GM18861 (cell line): ENCODE measurements around the gene B4GALT2.

ENCODE experiments used
- ATAC-seq: cut with Tn5 transposase; IDR thresholded peaks from one replicate; pipeline ENCODE4 v1.9.1; 2021; ENCODE audit not compliant: unreplicated experiment

B4GALT2 gene

DNA sequence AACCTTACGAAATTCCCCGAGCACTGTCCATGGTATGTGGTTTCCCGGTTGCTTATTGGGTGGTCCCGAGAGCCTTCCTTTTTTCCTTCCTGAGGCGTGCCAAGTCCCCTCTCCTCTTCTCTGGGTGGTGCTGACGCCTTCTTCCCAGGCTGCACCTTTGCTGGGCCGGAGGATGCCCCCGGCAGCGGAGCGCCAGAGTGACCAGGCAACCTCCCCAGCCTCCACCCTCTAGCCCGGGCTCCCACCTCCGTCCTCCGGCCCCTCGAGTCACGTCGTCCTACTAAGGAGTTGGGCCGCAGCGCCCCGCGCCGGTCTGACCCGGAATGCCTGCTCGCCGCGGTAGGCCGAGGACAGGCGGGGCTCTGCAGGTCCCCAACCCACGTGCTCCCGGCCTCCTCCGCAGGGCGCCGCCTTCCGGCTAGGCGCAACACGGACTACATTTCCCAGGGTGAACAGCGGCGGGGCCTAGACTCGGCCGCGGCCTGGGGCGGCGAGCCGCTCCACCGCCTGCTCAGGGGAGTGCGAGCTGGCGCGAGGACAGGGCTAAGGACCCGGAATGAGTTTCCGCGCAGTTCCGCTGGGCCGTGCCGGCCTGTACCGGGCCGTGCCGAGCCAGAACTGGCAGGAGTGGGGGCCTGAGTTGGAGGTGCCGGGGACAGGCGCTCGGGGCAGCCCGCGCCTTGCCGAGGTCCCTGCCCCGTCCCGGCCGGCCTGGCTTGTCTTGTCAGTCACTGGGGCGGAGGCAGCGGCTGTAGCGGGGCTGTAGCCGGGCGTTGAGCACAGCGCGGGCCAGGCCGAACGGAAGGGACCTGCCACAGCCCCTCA is 32.6 kb upstream of the B4GALT2 start, which contains the start of gene IPO13:
Gene IPO13 (plus strand): TSS at position 715 of the 825 bp plus-strand sequence. CDS start 651 bp downstream, outside the sequence.
- ATAC-seq, result peak; percentile 94

DNA sequence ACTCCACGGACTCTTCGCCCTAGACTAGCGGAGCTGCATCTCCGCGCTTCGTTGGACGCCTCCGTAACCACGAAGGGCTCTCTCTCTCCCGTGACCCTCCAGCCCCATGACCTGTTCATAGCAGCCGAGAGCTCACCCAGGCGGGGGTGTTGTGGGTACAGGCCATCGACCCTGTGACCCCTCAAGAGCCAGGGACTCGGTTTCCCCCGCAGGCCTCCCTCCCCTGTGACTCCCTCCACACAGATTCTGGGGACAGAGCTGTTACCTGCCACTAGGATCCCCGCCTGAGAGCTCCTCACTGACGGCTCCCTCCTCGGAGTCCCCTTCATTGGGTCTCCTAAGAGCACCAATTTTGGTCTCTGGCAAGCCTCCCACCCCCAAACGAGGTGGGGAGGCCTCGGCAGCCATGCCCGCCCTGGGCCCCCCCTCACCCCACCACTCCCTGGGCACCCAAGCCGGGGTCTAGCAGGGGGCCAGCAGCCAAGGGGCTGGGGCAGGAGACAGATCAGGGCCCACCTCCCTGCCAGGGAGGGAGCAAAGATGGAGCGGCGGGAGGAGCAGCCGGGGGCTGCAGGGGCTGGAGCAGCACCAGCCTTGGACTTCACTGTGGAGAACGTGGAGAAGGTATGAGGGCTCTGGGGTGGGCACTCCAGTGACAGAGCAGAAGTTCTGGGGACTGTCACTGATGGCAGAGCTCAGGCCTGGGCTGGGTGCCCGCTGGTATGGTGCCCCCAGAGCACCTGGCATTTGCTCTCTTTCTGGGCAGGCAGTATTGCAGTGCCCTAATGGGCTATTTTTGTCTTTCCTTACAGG is 31.7 kb upstream of the B4GALT2 start:
- no peak for ATAC-seq

DNA sequence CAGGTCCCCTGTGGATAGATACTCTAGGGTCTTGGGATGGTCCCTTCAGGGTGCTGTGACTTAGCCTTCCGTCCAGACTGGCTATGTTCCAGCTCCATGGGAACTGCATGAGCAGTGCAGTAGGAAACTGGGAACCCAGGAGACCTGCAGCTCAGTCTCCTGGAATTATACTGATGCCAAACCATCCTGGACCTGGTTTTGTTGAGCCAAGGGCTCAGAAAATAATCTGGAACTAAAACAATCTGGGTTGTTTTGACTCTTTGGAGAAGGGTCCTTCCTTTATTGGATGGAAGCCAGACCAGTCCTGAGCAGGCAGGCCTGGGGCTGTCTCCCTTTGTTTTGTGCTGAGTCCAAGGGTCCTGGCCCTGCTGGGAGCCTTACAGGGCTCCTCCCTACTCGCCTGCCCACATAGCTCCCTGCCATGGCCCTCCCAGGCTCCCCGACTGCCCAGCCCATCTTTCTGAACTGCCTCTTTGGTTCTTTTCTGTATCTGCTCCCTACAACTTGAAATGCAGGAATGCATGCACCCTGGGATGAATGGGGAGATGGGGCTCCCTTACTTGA is 31.1 kb upstream of the B4GALT2 start:
- ATAC-seq, result no peak

DNA sequence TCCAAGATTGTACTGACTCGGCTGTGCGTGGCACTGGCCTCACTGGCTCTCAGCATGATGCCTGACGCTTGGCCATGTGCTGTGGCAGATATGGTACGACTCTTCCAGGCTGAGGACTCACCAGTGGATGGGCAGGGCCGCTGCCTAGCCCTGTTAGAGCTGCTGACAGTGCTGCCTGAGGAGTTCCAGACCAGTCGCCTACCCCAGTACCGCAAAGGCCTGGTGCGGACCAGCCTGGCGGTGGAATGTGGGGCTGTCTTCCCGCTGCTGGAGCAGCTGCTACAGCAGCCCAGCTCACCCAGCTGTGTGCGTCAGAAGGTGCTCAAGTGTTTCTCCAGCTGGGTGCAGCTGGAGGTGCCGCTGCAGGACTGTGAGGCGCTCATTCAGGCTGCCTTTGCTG is 29.3 kb upstream of the B4GALT2 start:
- no peak for ATAC-seq

DNA sequence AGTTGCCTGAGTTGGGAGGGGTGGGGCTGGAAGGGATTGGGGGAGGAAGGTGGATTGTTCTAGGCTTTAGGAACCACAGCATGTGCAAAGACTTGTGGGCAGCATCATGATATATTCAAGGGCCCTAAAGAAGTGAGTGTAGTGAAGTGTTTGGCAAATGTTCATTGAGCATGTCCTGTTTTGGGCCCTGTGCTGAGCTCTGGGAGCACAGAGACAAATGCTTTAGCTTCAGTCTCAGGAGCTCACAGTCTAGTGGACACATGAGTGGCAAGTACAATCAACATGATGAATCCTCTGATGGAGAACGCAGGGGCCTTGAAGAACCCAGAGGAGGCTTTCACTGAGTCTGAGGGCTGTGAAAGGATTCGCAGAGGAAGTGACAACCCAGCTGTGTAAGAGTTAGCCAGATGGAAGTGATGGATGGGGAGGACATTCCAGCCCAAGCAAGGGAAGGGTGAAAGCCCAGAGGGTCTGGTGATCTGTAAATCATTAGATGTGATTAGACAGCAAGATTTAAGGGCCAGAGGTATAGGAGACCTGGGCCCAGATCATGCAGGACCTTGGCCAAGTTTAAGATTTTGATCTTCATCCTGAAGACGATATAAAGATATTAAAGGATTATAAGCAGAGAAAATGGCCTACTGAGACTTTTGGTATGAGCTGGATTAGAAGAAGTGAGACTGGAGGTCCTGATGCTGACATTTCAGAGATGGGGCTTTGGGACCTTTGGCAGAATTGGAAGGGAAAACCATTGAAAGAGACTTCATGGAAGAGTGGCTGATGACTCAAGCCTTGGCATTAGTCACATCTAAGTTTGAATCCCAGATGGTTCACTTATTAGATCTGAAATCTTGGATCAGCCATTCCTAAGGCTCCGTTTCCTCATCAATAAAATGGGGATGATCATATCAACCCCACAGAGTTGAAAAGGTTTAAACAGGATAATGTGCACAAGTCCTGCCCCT is 27.7 kb upstream of the B4GALT2 start:
- ATAC-seq, result no peak

DNA sequence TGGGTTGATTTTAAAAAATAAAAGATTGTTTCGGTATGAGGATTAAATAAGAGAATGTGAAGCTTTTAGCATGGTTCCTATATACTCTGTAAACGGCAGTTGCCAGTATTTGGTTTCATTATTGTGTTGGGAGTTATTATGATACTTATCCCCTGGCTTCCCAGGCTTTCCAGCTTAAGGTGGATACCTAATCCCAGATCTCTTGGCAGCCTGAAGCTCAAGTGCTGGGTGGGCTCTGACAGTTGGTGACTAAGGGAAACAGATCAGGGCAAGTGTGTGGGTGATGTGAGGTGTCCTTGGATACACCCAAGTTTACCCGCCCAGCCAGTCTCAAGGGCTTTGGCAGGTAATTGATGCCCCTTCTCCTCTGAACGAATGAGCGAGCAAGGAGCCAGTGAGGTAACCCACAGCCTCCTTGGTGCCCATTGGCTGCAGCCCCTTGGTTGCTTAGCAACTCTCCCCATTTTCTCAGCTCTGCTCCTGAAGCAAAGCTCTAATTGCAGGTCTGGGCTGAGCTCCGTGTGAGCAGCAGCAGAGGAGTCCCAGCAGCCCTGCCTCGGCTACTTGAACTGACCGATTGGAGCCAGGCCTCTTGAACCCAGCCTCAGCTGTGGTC is 26.2 kb upstream of the B4GALT2 start:
- ATAC-seq, result no peak

DNA sequence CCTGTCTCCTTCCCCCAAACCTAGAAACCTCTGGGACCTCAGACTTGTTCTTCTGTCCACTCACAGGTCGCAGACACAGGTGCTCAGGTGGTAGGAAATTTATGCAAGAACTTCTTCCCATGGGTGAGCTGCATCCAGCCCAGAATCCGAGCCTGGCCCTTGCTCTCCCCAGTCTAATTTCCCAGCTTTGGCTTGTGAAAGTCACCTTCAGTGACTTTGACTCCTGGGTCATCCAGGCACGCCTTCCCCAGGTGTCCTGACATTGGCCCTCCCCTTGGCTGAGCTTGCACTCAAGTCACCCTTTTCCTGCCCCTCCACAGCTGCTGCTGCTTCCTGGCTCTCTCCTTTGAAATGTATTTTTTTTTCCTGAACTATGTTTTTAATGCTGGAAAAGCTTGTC is 25.6 kb upstream of the B4GALT2 start:
- ATAC-seq, result no peak

DNA sequence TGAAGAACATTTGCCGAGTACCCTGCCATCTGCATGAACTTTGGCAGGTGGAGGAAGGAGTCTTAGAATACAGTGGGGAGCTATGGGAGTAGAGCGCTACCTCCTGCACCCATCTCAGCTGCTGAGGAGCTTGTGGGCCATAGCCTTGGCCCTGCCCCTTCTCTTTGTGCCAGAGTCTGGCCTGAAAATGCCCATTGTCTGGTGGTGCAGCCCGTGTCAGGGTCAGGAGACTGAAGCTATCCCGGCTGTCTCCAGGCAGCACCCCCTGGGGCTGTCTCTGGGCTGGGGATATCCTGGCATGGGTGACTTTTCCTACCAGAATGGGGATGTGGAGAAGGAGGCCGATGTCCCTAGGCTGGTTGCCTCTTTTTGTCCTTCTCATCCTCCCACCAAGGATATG is 25.0 kb upstream of the B4GALT2 start:
- no peak for ATAC-seq

GRCh38 chr1:43956234-43956633 is 22.8 kb upstream of the B4GALT2 start:
- ATAC-seq, result no peak

GRCh38 chr1:43957407-43958040 is 21.5 kb upstream of the B4GALT2 start:
- no peak for ATAC-seq

- ATAC-seq, result no peak
These were observed 20.4 kb upstream of the B4GALT2 start for GRCh38 chr1:43958351-43959255.

DNA sequence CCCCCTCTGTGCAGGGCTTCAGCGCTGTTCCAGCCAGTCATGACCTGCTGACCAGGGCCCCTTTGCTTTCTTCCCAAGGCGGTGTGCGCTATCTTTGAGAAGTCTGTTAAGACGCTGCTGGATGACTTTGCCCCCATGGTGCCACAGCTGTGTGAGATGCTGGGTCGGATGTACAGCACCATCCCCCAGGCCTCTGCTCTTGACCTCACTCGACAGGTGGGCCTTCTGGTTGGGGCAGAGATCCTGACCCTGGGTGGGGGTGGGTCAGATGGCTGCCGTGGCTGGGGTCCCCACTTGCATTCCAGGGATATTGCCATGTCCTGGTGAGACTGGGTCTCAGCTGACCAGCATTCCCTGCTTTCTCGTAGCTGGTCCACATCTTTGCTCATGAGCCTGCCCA is 18.2 kb upstream of the B4GALT2 start:
- ATAC-seq, result no peak

DNA sequence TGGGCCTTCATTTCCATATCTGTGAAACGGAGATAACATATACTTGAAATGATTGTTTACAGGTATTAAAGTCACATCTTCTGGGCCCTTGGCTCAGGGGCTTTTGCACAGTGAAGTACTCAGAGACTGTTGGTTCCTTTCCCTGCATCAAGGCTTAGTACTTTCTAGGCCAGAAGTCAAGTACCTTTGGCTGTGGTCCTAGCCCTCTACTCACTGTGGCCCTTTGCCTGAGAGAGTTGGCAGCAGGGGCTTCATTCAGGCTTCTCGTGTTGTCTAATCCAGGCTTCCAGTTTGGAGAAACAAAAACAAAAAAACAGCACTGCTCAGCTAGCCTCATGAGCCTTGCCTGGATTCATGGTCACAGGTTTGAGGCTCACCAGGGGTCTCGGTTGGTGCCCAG is 17.3 kb upstream of the B4GALT2 start:
- ATAC-seq, result no peak

DNA sequence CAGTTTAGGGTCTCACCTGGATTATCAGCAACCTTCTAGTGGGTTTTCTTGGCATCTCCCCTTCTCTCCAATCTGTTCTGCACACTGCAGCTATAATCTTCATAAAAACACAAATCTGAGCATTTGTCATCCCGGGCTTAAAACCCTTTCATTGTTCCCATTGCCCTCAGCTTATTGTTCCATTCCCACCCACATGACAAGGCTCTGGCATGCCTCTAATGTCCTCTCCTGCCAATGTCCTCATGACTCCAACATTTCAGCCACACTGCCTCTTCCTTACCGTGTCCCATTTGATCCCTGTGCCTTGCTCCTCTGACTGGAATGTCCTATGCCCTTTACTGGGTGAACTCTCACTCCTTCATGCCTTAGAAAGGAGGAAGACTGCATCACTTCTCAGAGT is 16.7 kb upstream of the B4GALT2 start:
- no peak for ATAC-seq

GRCh38 chr1:43963006-43963405 is 16.0 kb upstream of the B4GALT2 start:
- ATAC-seq, result no peak

- ATAC-seq, result no peak
These were observed 15.1 kb upstream of the B4GALT2 start for GRCh38 chr1:43963890-43964289.

DNA sequence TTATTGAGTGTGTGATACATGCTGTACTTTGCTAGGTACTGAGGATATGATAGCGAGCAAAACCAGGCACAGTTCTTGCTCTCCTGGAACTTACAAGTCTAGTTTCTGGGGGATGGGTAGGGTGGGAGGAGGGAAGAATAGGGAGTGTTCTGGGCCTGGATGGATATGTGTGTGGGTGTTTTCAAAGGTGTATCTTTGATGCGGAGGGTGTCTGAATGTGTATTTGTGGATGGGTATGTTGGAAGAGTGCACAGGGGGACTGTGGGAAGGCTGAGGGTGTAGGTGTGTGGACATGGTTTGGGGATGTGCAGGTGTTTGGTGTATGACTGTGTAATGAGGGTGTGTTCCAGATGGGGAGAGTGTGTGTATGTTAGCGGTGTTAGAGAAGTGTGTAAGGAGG is 13.7 kb upstream of the B4GALT2 start:
- ATAC-seq, result no peak

DNA sequence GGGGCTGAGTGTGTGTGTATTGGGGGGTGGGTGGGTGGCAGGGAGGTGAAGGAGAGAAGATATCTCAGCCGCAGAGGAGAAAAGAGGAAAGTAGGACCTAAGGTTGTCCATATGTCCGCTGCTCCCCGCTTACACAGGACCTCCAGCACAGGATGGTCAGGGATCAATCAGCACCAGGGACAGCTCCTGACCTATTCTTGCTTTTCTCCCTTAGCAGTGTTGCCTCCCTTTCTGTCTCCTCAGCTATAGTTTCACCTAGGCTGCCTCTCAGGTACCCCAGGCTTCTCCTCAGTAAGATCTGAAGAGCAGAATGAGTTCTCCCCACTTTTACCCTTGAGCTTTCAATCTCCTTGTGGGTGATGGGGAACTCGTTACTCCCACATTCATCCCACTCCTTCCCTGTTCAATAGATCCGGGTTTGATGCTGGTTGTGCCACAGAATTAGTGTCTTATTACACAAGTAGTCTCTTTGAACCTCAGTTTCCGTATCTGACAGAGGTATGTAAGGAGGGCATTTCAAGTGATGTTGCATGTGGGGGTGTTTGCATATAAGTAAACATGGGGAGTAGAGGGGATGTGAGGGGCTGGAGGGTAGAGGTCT is 10.6 kb upstream of the B4GALT2 start:
- no peak for ATAC-seq

- no peak for ATAC-seq
These were observed 9.6 kb upstream of the B4GALT2 start for GRCh38 chr1:43969416-43969745.
